Mucosa of descending colon (tissue), 3 donors: Measurements from ENCODE around the gene GLT6D1. TPM values are rescaled to one million over a fixed set of nuclear protein-coding genes. Genes with fewer than 3 reads are reported as not detected.

Source experiments
- ATAC-seq: fragments of 200-7000 bp; cut with Tn5 transposase; one replicate; pipeline ENCODE4 v1.9.1; 2020; ENCODE audit warnings: mild to moderate bottlenecking, moderate library complexity
- DNase-seq, 3 donors: peaks; one replicate each; pipeline ENCODE4 v3.0.0-alpha.2; 2020
- H3K36me3 ChIP-seq: fragments of 200-600 bp; one replicate; pipeline ENCODE4 v1.8.0; 2021; ENCODE audit warnings: low read depth, mild to moderate bottlenecking
- H3K4me1 ChIP-seq: fragments of 200-600 bp; one replicate; pipeline ENCODE4 v1.8.0; 2021; ENCODE audit warnings: low read depth, mild to moderate bottlenecking
- H3K4me3 ChIP-seq: fragments of 200-600 bp; one replicate; pipeline ENCODE4 v1.8.0; 2021; ENCODE audit warnings: mild to moderate bottlenecking
- H3K9me3 ChIP-seq: fragments of 200-600 bp; one replicate; pipeline ENCODE4 v1.8.0; 2021; ENCODE audit warnings: mild to moderate bottlenecking
- intact Hi-C, 2 donors: fragments of 100-400 bp; cut with DNase I in 1 of 2; cut with micrococcal nuclease in 1 of 2; formaldehyde crosslinking; loops; one replicate each; pipeline versions ENCODE4 v1.11.0 to v1.11.1; 2022; cut with DNase I, micrococcal nuclease
- total RNA-seq, 3 donors: library from RNA; stranded (reverse); fragmentation: NEBNext Ultra II Directional in 2 of 3; extraction: Animal tissue kit (Norgen Biotek cat#: 25700) in 2 of 3; gene quantifications; one replicate each; pipeline versions ENCODE4 v1.2.1 to v1.2.4, GENCODE V29; 2021 to 2023
- TF ChIP-seq, protein P1 (sequence below): fragments of 200-600 bp; IDR thresholded peaks from one replicate; pipeline ENCODE4 v1.8.0; 2022; ENCODE audit warnings: antibody characterized with exemption, mild to moderate bottlenecking
- donor health status: DM: no; HTN: no; CAD: no; lungs with moderate emphysema.
- donor health status: DM: no; HTN: no; CAD: no.
- donor health status: DM: no; HTN: yes; CAD: no.

GLT6D1 gene
- total RNA-seq, 3 donors from 2014 or later: not detected

DNA sequence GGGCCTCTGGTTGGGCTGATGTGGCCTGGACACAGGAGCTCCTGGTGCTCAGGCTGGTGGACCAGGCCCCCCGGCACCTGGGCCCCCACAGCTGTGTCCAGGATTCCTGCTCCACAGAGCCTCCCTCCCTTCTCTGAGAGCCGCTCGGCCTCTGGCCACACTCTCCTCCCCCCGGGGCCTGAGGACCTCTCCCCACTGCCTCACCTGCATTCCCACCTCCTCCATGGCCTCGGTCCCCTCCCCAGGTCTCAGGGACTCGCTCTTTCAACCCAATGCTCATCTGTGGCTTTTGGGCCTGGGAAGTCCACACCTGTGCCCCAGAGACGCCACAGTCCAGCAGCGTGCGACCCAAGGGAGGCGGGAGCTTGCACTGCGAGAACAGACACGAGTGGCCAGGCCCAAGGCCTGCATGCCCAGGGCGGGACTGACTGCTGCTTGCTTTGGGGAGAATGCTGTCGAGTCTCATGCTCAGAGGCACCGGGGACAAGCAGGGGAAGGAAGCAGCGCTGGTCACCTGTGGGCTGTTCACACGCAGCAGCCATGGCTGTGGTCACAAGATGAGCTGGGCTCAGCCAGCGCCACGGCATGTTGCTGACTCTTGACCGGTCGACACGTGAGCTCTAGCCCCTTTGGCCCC is 63.2 kb downstream of the GLT6D1 start:
- H3K4me3 ChIP-seq: no peak overlapping the region
- H3K4me1 ChIP-seq: no peaks in the 10 kb centered on the region
- intact Hi-C loops: no loop called here
- ATAC-seq (no peak), DNase-seq (no peak)
- TF ChIP-seq, protein P1, sequence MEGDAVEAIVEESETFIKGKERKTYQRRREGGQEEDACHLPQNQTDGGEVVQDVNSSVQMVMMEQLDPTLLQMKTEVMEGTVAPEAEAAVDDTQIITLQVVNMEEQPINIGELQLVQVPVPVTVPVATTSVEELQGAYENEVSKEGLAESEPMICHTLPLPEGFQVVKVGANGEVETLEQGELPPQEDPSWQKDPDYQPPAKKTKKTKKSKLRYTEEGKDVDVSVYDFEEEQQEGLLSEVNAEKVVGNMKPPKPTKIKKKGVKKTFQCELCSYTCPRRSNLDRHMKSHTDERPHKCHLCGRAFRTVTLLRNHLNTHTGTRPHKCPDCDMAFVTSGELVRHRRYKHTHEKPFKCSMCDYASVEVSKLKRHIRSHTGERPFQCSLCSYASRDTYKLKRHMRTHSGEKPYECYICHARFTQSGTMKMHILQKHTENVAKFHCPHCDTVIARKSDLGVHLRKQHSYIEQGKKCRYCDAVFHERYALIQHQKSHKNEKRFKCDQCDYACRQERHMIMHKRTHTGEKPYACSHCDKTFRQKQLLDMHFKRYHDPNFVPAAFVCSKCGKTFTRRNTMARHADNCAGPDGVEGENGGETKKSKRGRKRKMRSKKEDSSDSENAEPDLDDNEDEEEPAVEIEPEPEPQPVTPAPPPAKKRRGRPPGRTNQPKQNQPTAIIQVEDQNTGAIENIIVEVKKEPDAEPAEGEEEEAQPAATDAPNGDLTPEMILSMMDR: no peak
- no peaks in the 10 kb centered on the region for H3K36me3 ChIP-seq
- no peaks in the 10 kb centered on the region for H3K9me3 ChIP-seq

DNA sequence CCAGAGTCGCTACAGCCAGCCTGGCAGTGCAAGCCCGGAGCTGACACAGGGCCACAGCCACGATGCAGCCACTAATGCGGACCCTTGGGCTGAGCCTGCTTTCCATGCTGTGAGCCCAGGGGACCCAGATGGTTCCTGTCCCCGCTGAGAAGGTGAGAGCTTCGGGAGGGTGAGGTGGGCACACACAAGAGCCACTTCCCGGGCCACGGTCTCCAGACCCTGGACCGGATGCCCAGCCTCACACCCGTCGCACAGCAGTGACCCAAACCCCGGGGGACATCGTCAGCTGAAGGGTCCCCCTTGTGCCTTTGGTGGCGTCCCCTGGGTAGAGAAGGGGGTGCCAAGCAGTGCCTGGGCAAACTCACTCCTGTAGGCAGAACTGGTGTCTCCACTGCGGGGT is 64.4 kb downstream of the GLT6D1 start:
- TF ChIP-seq, protein P1: no peak
- ATAC-seq (no peak), DNase-seq (no peak)
- no peak overlapping the region for H3K4me3 ChIP-seq
- intact Hi-C loops: no loop called here
- H3K36me3 ChIP-seq: no peaks in the 10 kb centered on the region
- no peaks in the 10 kb centered on the region for H3K4me1 ChIP-seq
- H3K9me3 ChIP-seq: no peaks in the 10 kb centered on the region

DNA sequence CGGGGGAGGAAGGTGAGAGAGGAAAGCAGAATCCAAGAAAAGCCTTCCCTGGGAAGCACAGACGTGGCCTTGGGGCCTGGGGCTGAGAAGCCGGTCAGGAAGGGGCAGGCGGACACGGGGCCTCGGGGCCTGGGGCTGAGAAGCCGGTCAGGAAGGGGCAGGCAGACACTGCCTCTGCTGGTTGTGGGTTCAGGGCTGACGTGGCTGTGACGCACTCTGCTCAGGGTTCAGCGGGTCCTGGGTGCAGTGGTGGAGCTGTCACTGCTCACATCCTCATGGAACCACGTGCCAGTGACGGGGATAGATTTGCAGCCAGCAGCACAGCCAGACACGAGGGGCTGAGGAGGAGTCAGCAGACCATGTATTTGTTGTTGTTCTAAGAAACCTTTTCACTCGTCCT is 65.0 kb downstream of the GLT6D1 start:
- no peak overlapping the region for H3K4me3 ChIP-seq
- H3K36me3 ChIP-seq: no peaks in the 10 kb centered on the region
- DNase-seq: no peak
- no peak for ATAC-seq
- H3K4me1 ChIP-seq: no peaks in the 10 kb centered on the region
- TF ChIP-seq, protein P1: no peak
- H3K9me3 ChIP-seq: no peaks in the 10 kb centered on the region
- intact Hi-C loops: no loop called here

Other genes starting within 250 kb of the GLT6D1 start
- 10 to 100 TPM; 16.4 to 24.5 (median 21.5) TPM for gene PPP1R26, start 159.8 kb downstream of the GLT6D1 start, total RNA-seq
- 10 to 100 TPM; 27.3 to 36.0 (median 28.2) TPM for gene MRPS2, start 138.9 kb downstream of the GLT6D1 start, total RNA-seq
- not detected for gene LCN1, start 118.1 kb downstream of the GLT6D1 start, total RNA-seq
- gene OBP2A, start 93.4 kb downstream of the GLT6D1 start, total RNA-seq: not detected
- gene PAEP, start 77.8 kb downstream of the GLT6D1 start, total RNA-seq: not detected
- not detected for gene LCN9, start 23.8 kb upstream of the GLT6D1 start, total RNA-seq
- gene SOHLH1, start 59.9 kb upstream of the GLT6D1 start, total RNA-seq: not detected
- under 1 TPM in 2 of 3 donors, not detected in 1; 0.22 to 0.60 TPM for gene KCNT1, start 62.6 kb upstream of the GLT6D1 start, total RNA-seq